ENCODE measurements around the gene USF1.
A peak's percentile ranks its signal among the peaks of the same experiment; 100 is the strongest.
"Not testable (repeated sequence)": the region's sequence is repeated elsewhere in the genome, so short reads cannot be mapped to it uniquely, and the experiment has no call there.

The USF1 gene

GRCh38 chr1:161079436-161080110 lies 33.8 kb upstream of the USF1 start:
- DNase-seq (ENCODE audit: low read depth in 2 of 2) = no peak

DNA sequence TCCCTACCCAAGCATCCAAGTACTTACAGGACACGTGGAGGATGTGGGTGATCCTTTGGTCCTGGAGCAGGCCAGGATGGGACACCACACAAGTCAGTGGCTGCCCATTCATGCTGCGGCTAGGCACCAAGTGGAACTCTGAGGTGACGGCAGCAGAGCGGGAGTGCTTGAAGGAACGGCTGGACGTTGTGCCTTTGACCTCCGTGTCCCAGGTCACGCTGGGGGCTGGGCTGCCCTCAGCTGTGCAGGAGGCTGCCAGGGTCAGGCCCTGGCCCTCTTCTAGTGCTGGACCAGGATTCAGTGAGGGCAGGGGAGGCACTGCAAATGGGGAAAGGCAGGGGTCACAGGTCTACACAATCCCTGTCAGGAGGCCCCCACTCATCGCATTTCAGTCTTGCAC lies 31.6 kb upstream of the USF1 start:
- no peak for DNase-seq (ENCODE audit: low read depth in 2 of 2)

- no peak for DNase-seq (ENCODE audit: low read depth in 2 of 2)
Measured at GRCh38 chr1:161076410-161076809, 30.6 kb upstream of the USF1 start.

DNA sequence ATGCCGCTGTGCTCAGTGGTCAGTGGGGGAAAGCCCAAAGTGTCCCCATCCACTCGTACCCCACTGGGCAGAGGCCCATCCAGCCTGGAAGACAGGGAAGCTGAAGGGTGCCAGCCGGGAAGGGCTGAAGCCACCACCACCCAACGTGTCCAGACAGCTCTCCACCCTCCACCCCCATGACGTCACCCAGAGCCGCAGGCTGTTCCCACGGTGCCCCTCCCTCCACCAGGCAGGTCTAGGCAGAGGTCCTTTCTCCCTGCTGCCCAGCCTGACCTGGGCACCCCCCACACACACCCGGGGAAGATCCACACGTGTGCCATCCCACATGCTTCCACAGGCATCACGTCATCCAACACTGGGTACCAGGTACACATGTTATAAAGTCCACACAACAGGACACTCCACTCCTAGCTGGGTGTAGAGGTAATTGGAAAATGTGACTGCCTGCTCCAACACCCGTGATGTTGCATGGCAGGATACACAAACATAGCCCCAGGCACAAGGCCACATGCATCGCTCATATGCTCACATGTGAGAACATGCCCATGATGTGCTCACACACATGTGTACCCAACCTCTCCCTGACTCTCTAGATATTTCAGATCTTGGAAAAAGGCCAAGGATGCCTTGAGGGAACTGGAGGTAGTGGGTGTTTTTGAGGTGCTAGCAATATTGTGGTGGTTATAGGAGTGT lies 29.0 kb upstream of the USF1 start:
- DNase-seq (ENCODE audit: low read depth in 2 of 2) = no peak

GRCh38 chr1:161073474-161074121 lies 27.8 kb upstream of the USF1 start:
- no peak for DNase-seq (ENCODE audit: low read depth in 2 of 2)

DNA sequence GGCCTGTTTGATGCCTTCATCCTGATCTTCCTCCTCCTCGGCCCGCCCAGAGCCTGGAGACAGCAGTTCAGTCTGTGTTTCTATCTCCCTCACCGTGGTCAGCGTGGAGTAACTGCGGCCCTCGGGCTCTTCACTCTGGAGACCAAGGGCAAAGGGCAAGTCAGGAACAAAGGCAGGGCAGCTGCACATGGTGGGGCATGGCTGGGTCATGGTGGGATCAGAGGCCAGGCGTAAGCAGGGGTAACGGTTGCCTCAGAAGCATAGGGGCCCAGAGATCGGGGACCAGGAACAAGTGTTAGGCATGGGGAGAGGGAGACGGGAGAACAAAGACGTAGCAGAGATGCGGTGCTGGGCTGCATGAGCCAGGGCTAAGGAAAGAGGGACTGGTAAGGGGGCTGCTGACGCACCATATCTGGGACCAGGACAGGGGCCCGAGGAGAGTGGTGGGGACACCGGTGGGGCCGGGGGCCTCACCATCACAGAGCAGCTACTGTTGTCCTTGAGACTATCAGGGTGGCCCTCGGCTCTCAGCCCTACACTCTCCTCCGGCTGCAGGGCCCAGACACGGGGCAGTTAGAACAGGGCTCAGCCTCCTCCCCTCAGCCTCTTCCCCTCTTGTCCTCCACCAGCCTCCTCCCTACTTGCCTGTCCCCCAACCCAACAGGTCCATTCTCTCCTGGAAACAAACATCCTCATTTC lies 27.1 kb upstream of the USF1 start:
- no peak for DNase-seq (ENCODE audit: low read depth in 2 of 2)

GRCh38 chr1:161071886-161072371 lies 26.2 kb upstream of the USF1 start:
- no peak for DNase-seq (ENCODE audit: low read depth in 2 of 2)

GRCh38 chr1:161070761-161071160 lies 25.0 kb upstream of the USF1 start:
- no peak for DNase-seq (ENCODE audit: low read depth in 2 of 2)

DNA sequence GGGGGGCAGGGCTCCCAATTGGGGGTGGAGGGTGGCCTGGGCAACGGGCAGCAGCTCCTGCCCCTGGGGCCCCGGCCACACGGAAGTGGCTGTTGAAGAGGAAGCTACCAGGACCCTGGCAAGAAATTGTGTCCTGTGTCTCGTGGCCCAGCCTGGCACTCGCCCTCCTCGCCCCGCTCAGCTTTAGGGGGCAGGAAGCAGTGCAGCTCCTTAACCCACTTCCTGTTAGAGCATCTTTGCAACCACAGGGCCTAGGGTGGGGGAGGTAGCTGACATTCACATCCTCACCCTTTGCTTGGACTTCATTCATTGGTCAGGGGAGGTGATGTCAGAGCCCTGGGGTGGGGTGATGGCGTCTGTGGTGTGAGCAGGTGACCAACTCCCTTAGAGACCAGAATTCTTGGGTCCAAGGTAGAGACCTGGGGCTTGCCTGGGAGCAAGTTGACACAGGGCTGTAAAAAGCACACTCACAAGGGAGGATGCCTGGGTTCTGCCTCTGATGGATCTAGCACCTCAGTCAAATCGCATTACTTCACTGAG lies 24.0 kb upstream of the USF1 start, which contains the start of gene ARHGAP30:
Gene ARHGAP30, minus strand, starts transcription at position 161 of the 540 bp plus-strand sequence. CDS start 267 bp downstream, outside the sequence.
- peak; percentile 39 to 63 for DNase-seq (ENCODE audit: low read depth in 2 of 2)

GRCh38 chr1:161069241-161069640 lies 23.5 kb upstream of the USF1 start:
- no peak for DNase-seq (ENCODE audit: low read depth in 2 of 2)

DNA sequence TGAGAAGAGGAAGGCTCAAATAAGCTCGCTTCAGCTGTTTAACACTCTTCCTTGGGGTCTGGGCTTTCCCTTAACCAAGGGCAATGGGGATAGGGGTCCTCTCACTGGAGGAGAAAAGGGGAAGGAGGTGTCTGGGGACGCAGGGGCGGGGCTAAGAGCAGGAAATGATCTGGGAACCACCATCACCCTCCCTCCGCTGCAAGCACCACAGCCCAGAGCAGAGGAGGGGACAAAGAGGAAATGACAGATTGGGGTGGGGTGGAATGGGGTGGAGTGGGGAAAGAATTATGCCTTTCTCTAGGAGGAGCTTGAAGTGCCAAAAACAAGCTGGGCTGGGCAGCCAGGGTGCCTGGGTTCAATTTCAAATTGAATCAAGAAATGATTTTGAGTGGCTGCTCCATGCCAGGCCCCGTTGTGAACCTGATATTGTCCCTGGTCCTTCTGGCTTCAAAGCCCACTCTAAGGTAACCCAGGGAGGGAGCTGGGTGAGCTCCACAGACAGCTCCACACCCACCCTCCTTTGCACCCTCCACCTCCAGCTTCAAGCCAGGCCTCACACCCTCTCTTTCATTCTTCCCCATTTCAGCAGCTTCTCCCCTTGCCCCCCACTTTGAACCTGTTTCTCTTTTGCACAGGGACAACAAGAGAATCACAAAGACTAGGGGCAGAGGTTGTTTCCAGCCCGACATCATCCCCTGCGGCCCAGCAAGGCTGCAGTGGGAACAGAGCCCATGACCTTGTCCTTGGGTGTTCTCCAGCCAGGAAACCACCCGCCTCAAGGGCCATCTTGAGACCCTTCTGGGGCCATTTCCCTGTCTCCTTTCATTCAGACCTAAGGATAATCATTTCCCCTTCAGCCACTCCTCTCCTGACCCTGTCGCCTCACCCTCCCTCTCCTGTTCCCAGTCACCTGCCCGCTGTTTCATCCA lies 22.8 kb upstream of the USF1 start:
- peak; percentile 54 to 55 for DNase-seq (ENCODE audit: low read depth in 2 of 2)

DNA sequence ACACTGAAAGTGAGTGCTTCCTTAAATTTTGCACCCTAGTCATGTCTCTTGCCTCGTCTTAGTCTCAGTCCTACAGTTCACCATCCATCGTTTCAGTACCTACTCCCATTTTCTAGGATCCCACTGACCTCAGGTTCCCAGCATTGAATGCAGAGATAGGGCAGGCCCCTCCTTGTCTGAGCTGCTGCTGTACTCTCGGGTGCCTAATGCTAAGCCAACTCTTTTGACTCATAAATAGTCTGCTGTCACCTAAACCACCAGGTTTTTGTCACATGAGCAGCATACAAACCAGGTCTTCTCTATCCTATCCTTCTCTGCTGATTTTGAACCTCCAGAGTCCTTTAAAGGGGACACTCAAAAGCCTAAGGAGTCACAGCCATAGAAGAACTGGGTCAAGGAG lies 20.9 kb upstream of the USF1 start:
- no peak for DNase-seq (ENCODE audit: low read depth in 2 of 2)

- DNase-seq (ENCODE audit: low read depth in 2 of 2) = not testable (repeated sequence)
Measured at GRCh38 chr1:161065681-161066080, 19.9 kb upstream of the USF1 start.

GRCh38 chr1:161063936-161064335 lies 18.2 kb upstream of the USF1 start:
- not testable (repeated sequence) for DNase-seq (ENCODE audit: low read depth in 2 of 2)

DNA sequence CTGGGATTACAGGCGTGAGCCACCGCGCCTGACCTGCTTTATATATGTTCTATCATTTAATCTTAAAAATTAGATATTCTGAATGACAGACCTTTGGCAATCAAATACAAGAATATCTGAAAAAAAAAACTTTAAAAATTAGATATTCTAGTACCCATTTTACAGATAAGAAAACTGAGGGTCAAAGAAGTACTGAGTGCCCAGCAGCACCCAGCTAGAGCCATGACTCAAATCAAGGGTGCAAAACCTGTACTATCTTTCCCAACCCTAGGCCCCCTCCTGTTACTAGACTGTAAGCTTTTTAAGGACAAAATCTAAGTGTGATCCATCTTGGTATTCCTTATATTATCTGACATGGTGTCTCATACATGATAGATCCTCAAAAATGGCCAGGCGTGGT lies 15.6 kb upstream of the USF1 start:
- DNase-seq (ENCODE audit: low read depth in 2 of 2) = no peak

- no peak for DNase-seq (ENCODE audit: low read depth in 2 of 2)
Measured at GRCh38 chr1:161059293-161059692, 13.5 kb upstream of the USF1 start.

DNA sequence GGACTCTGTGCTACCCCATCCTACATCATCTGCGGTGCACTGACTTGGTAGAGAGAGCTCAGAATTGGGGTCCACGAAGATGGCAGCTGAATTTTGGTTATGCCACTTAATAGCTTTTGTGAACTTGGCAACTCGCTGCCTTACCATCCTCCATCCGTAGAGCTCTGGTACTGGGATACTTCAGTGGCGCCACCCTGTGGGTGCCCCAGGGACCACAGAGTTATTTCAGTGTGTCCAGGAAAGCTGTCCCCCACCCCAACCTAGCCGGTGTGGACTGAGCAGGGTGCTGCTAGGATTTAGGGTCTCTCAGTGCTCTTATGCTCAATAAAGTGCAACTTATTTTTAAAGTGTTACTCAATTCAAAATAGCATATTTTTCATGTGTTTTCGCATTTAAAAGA lies 9.0 kb upstream of the USF1 start:
- DNase-seq (ENCODE audit: low read depth in 2 of 2) = no peak

- no peak for DNase-seq (ENCODE audit: low read depth in 2 of 2)
Measured at GRCh38 chr1:161054232-161054631, 8.5 kb upstream of the USF1 start.

- DNase-seq (ENCODE audit: low read depth in 2 of 2) = no peak
Measured at GRCh38 chr1:161052899-161053298, 7.1 kb upstream of the USF1 start.

DNA sequence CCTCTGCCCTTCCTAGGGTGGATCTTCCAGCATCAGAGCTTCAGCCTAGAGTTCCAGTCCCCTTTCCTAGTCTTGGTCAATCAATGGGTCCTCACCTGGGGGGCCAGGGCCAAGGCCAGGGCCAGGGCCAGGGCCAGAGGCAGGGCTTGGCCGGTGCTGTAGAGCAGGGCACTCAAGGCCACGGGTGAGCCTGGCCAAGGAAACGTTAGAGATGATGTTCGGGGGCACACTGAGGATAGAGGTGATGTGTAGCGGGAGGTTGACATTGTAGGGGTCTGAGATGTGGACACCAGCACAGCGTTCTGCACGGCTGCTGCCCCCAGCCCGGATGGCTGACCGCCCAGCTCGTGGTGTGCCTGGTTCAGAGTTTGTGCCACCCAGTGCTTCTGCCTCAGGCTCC lies 5.4 kb upstream of the USF1 start:
- DNase-seq (ENCODE audit: low read depth in 2 of 2) = no peak

Measured in stimulated activated CD4-positive, alpha-beta T cell treated with anti-CD3 and anti-CD28 coated beads, Interleukin-1b, Interleukin-23, amount 100 ng/mL, for 1 hour (primary cell).